ENCODE data around the gene FOXN3. TPM values are rescaled to one million over a fixed set of nuclear protein-coding genes. Genes with fewer than 3 reads are reported as not detected.
A peak's percentile ranks its signal among the peaks of the same experiment; 100 is the strongest.

The FOXN3 gene
- total and polyA plus RNA-seq, 10 of the 15 experiments (the other 5 are each of a cell fraction or from before 2014, with no cell fraction given), result 4.5 to 68.9 (median 29.7) TPM

DNA sequence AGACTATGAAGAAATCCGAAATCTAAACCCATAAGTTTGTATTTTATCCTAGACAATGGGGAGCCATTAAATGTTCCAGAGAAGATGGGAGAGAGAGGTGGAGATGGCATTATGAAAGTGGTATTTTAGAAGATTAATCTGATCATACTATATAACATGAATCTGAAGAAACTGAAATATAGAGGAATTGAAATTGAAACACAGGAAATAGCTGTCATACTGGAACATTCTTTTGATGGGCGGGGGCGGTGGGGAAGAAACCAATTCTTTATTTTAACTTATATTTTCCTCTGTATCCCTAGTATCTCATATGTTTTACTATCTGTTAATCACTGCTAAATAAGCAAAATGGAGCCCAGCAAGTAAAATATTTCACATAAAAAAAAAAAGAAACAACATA, 27.0 kb upstream of the FOXN3 start (continued):
- TF ChIP-seq IKZF2 (IDR thresholded peaks at IDR 0.05) (peak; percentile 15 to 42; a peak in 1 of 4 replicates), TAF1 (IDR thresholded peaks at IDR 0.05; ENCODE audit: borderline replicate concordance, low read depth, low read length) (no peak), LARP7 (IDR thresholded peaks at IDR 0.05) (no peak), CREB1 (IDR thresholded peaks at IDR 0.05; ENCODE audit: low read depth) (no peak), YBX1 (IDR thresholded peaks at IDR 0.05) (no peak), IRF4 (IDR thresholded peaks at IDR 0.05; ENCODE audit: low read depth, low read length) (no peak), ZSCAN29 (IDR thresholded peaks at IDR 0.05) (no peak), POLR2AphosphoS2 (IDR thresholded peaks at IDR 0.05; ENCODE audit: low read depth, low read length) (no peak), SREBF2 (IDR thresholded peaks at IDR 0.05; ENCODE audit: low read length) (no peak), ZNF384 (IDR thresholded peaks at IDR 0.05; ENCODE audit: borderline replicate concordance, low read depth, low read length) (no peak), ZNF274 (IDR thresholded peaks at IDR 0.05; ENCODE audit: insufficient read depth, insufficient read length) (no peak), NR2F1 (conservative IDR thresholded peaks at IDR 0.05) (no peak), TCF12 (IDR thresholded peaks at IDR 0.05; ENCODE audit: low read depth, low read length) (no peak), KAT2A (conservative IDR thresholded peaks at IDR 0.05; ENCODE audit: control insufficient read depth, low read depth, low read length) (no peak)
- TF ChIP-seq, protein P1, sequence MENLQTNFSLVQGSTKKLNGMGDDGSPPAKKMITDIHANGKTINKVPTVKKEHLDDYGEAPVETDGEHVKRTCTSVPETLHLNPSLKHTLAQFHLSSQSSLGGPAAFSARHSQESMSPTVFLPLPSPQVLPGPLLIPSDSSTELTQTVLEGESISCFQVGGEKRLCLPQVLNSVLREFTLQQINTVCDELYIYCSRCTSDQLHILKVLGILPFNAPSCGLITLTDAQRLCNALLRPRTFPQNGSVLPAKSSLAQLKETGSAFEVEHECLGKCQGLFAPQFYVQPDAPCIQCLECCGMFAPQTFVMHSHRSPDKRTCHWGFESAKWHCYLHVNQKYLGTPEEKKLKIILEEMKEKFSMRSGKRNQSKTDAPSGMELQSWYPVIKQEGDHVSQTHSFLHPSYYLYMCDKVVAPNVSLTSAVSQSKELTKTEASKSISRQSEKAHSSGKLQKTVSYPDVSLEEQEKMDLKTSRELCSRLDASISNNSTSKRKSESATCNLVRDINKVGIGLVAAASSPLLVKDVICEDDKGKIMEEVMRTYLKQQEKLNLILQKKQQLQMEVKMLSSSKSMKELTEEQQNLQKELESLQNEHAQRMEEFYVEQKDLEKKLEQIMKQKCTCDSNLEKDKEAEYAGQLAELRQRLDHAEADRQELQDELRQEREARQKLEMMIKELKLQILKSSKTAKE (IDR thresholded peaks at IDR 0.05; ENCODE audit: low read depth, poor library complexity, severe bottlenecking), result no peak
- TF ChIP-seq, protein P2, sequence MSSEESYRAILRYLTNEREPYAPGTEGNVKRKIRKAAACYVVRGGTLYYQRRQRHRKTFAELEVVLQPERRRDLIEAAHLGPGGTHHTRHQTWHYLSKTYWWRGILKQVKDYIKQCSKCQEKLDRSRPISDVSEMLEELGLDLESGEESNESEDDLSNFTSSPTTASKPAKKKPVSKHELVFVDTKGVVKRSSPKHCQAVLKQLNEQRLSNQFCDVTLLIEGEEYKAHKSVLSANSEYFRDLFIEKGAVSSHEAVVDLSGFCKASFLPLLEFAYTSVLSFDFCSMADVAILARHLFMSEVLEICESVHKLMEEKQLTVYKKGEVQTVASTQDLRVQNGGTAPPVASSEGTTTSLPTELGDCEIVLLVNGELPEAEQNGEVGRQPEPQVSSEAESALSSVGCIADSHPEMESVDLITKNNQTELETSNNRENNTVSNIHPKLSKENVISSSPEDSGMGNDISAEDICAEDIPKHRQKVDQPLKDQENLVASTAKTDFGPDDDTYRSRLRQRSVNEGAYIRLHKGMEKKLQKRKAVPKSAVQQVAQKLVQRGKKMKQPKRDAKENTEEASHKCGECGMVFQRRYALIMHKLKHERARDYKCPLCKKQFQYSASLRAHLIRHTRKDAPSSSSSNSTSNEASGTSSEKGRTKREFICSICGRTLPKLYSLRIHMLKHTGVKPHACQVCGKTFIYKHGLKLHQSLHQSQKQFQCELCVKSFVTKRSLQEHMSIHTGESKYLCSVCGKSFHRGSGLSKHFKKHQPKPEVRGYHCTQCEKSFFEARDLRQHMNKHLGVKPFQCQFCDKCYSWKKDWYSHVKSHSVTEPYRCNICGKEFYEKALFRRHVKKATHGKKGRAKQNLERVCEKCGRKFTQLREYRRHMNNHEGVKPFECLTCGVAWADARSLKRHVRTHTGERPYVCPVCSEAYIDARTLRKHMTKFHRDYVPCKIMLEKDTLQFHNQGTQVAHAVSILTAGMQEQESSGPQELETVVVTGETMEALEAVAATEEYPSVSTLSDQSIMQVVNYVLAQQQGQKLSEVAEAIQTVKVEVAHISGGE (CRISPR knock-in tag; IDR thresholded peaks at IDR 0.05), result no peak
- TF ChIP-seq, protein P3, sequence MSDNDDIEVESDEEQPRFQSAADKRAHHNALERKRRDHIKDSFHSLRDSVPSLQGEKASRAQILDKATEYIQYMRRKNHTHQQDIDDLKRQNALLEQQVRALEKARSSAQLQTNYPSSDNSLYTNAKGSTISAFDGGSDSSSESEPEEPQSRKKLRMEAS (IDR thresholded peaks at IDR 0.05; ENCODE audit: low read depth, low read length), result no peak
- TF ChIP-seq, protein P4, sequence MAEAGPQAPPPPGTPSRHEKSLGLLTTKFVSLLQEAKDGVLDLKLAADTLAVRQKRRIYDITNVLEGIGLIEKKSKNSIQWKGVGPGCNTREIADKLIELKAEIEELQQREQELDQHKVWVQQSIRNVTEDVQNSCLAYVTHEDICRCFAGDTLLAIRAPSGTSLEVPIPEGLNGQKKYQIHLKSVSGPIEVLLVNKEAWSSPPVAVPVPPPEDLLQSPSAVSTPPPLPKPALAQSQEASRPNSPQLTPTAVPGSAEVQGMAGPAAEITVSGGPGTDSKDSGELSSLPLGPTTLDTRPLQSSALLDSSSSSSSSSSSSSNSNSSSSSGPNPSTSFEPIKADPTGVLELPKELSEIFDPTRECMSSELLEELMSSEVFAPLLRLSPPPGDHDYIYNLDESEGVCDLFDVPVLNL (IDR thresholded peaks at IDR 0.05; ENCODE audit: low read depth, low read length), result no peak
- TF ChIP-seq, protein P5, sequence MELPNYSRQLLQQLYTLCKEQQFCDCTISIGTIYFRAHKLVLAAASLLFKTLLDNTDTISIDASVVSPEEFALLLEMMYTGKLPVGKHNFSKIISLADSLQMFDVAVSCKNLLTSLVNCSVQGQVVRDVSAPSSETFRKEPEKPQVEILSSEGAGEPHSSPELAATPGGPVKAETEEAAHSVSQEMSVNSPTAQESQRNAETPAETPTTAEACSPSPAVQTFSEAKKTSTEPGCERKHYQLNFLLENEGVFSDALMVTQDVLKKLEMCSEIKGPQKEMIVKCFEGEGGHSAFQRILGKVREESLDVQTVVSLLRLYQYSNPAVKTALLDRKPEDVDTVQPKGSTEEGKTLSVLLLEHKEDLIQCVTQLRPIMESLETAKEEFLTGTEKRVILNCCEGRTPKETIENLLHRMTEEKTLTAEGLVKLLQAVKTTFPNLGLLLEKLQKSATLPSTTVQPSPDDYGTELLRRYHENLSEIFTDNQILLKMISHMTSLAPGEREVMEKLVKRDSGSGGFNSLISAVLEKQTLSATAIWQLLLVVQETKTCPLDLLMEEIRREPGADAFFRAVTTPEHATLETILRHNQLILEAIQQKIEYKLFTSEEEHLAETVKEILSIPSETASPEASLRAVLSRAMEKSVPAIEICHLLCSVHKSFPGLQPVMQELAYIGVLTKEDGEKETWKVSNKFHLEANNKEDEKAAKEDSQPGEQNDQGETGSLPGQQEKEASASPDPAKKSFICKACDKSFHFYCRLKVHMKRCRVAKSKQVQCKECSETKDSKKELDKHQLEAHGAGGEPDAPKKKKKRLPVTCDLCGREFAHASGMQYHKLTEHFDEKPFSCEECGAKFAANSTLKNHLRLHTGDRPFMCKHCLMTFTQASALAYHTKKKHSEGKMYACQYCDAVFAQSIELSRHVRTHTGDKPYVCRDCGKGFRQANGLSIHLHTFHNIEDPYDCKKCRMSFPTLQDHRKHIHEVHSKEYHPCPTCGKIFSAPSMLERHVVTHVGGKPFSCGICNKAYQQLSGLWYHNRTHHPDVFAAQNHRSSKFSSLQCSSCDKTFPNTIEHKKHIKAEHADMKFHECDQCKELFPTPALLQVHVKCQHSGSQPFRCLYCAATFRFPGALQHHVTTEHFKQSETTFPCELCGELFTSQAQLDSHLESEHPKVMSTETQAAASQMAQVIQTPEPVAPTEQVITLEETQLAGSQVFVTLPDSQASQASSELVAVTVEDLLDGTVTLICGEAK (IDR thresholded peaks at IDR 0.05; ENCODE audit: borderline replicate concordance), result no peak
- TF ChIP-seq, protein P6, sequence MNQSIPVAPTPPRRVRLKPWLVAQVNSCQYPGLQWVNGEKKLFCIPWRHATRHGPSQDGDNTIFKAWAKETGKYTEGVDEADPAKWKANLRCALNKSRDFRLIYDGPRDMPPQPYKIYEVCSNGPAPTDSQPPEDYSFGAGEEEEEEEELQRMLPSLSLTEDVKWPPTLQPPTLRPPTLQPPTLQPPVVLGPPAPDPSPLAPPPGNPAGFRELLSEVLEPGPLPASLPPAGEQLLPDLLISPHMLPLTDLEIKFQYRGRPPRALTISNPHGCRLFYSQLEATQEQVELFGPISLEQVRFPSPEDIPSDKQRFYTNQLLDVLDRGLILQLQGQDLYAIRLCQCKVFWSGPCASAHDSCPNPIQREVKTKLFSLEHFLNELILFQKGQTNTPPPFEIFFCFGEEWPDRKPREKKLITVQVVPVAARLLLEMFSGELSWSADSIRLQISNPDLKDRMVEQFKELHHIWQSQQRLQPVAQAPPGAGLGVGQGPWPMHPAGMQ (IDR thresholded peaks at IDR 0.05; ENCODE audit: borderline replicate concordance), result no peak
